PFSK-1 (cell line): Measurements from ENCODE around the gene DLL3.

Source experiments
- FOXP2 ChIP-seq: optimal IDR thresholded peaks from 2 replicates; pipeline ENCODE3; 2011; ENCODE audit warnings: borderline replicate concordance, control low read depth, inconsistent platforms; ENCODE audit not compliant: insufficient read depth; ENCODE audit errors: extremely low read length, extremely low read depth
- POLR2AphosphoS5 ChIP-seq: IDR thresholded peaks from 2 replicates; pipeline ENCODE4 v1.6.1; 2012; ENCODE audit warnings: low read depth, mild to moderate bottlenecking, control low read depth, low read length, moderate library complexity
- REST ChIP-seq, 2 experiments: IDR thresholded peaks; 2 replicates each; pipeline versions ENCODE4 v1.6.1 to v1.8.0; 2011 to 2012; ENCODE audit warnings: low read depth in 2 of 2, low read length in 2 of 2, control low read depth in 1 of 2, inconsistent platforms in 1 of 2, mild to moderate bottlenecking in 1 of 2, moderate library complexity in 1 of 2; ENCODE audit not compliant: insufficient read depth in 1 of 2
- SIN3A ChIP-seq: IDR thresholded peaks from 2 replicates; pipeline ENCODE4 v1.6.1; 2012; ENCODE audit warnings: mild to moderate bottlenecking, low read length, moderate library complexity, borderline replicate concordance; ENCODE audit not compliant: insufficient read depth
- TAF1 ChIP-seq: IDR thresholded peaks from 2 replicates; pipeline ENCODE4 v1.6.1; 2012; ENCODE audit warnings: low read length, control low read depth, borderline replicate concordance; ENCODE audit not compliant: insufficient read depth

Gene DLL3

GRCh38 chr19:39518458-39518857 is 19.7 kb downstream of the DLL3 start:
- TF ChIP-seq SIN3A (no peak), POLR2AphosphoS5 (no peak), FOXP2 (no peak), REST (IDR thresholded peaks at IDR 0.05; ENCODE audit: insufficient read depth in 1 of 2, low read depth in 2 of 2, low read length in 2 of 2) (no peak), TAF1 (no peak)

GRCh38 chr19:39518975-39519374 is 20.2 kb downstream of the DLL3 start:
- TF ChIP-seq POLR2AphosphoS5: no peak
- no peak for TF ChIP-seq FOXP2
- no peak for TF ChIP-seq REST (IDR thresholded peaks at IDR 0.05; ENCODE audit: insufficient read depth in 1 of 2, low read depth in 2 of 2, low read length in 2 of 2)

- no peak for TF ChIP-seq REST (IDR thresholded peaks at IDR 0.05; ENCODE audit: insufficient read depth in 1 of 2, low read depth in 2 of 2, low read length in 2 of 2)
- TF ChIP-seq POLR2AphosphoS5: no peak
- no peak for TF ChIP-seq TAF1
- no peak for TF ChIP-seq SIN3A
- TF ChIP-seq FOXP2: no peak
Observed at GRCh38 chr19:39520541-39521484, 22.1 kb downstream of the DLL3 start.

- TF ChIP-seq FOXP2 (no peak), SIN3A (no peak), POLR2AphosphoS5 (no peak), TAF1 (no peak), REST (IDR thresholded peaks at IDR 0.05; ENCODE audit: insufficient read depth in 1 of 2, low read depth in 2 of 2, low read length in 2 of 2) (no peak)
Observed at GRCh38 chr19:39524495-39524894, 25.7 kb downstream of the DLL3 start.
